Type B pancreatic cell (in vitro differentiated cells): ENCODE results near the gene PID1. TPM values are rescaled to one million over a fixed set of nuclear protein-coding genes. Genes with fewer than 3 reads are reported as not detected.
A peak's percentile ranks its signal among the peaks of the same experiment; 100 is the strongest.

Experiments used
- DNase-seq: peaks from one replicate; pipeline ENCODE4 v3.0.0; 2021; ENCODE audit warnings: mixed read lengths; ENCODE audit not compliant: unreplicated experiment; ENCODE audit errors: extremely low spot score
- H3K27ac Mint-ChIP-seq: 2 replicates; pipeline ENCODE4 v1.8.0; 2021; ENCODE audit warnings: mild to moderate bottlenecking, mixed read lengths
- H3K27me3 Mint-ChIP-seq: 2 replicates; pipeline ENCODE4 v1.8.0; 2021; ENCODE audit warnings: mixed read lengths
- H3K36me3 Mint-ChIP-seq: 2 replicates; pipeline ENCODE4 v1.8.0; 2021; ENCODE audit warnings: mixed read lengths
- H3K4me1 Mint-ChIP-seq: one replicate; pipeline ENCODE4 v1.8.0; 2021; ENCODE audit warnings: mixed read lengths; ENCODE audit not compliant: unreplicated experiment
- H3K4me3 Mint-ChIP-seq: 2 replicates; pipeline ENCODE4 v1.8.0; 2021; ENCODE audit warnings: mild to moderate bottlenecking, mixed read lengths
- H3K9me3 Mint-ChIP-seq: 2 replicates; pipeline ENCODE4 v1.8.0; 2021; ENCODE audit warnings: mixed read lengths
- CTCF ChIP-seq: fragments of 200-600 bp; sonication (generic); conservative IDR thresholded peaks from 2 replicates; pipeline ENCODE4 v1.5.0; 2021; ENCODE audit warnings: antibody characterized with exemption, mild to moderate bottlenecking
- total RNA-seq: library from RNA; stranded (reverse); gene quantifications from 2 replicates; pipeline ENCODE4 v1.2.1, GENCODE V29; 2021; ENCODE audit warnings: low replicate concordance

Gene PID1
- total RNA-seq, 1 donor from 2014 or later: 0.92 TPM

GRCh38 chr2:229095472-229095871 is 175.6 kb downstream of the PID1 start:
- peaks cover 4% of the 10 kb centered on the region for H3K9me3 Mint-ChIP-seq
- no peak for DNase-seq
- H3K27me3 Mint-ChIP-seq: peaks cover 11% of the 10 kb centered on the region
- H3K4me3 Mint-ChIP-seq: no peak overlapping the region
- H3K36me3 Mint-ChIP-seq: peaks cover 4% of the 10 kb centered on the region
- TF ChIP-seq CTCF: no peak
- peaks cover under 1% of the 10 kb centered on the region for H3K4me1 Mint-ChIP-seq
- no peak overlapping the region for H3K27ac Mint-ChIP-seq

- H3K4me3 Mint-ChIP-seq: no peak overlapping the region
- no peak for DNase-seq
- TF ChIP-seq CTCF: no peak
- H3K4me1 Mint-ChIP-seq: peaks cover 19% of the 10 kb centered on the region
- peaks cover 4% of the 10 kb centered on the region for H3K36me3 Mint-ChIP-seq
- no peak overlapping the region for H3K27ac Mint-ChIP-seq
- peaks cover 4% of the 10 kb centered on the region for H3K9me3 Mint-ChIP-seq
- H3K27me3 Mint-ChIP-seq: peaks cover 8% of the 10 kb centered on the region
Measured at GRCh38 chr2:229090225-229090624, 180.9 kb downstream of the PID1 start.

- Mint-ChIP-seq H3K27me3 (peaks cover 8% of the 10 kb centered on the region), H3K27ac (no peak overlapping the region), H3K36me3 (peaks cover 4% of the 10 kb centered on the region), H3K4me3 (no peak overlapping the region), H3K4me1 (peaks cover 19% of the 10 kb centered on the region), H3K9me3 (peaks cover 4% of the 10 kb centered on the region)
- DNase-seq: no peak
- TF ChIP-seq CTCF: no peak
Measured at GRCh38 chr2:229089776-229090175, 181.3 kb downstream of the PID1 start.

GRCh38 chr2:229088966-229089700 is 182.0 kb downstream of the PID1 start:
- Mint-ChIP-seq H3K4me1 (peaks cover 19% of the 10 kb centered on the region), H3K27ac (peak overlapping the region; percentile 15), H3K9me3 (peaks cover 4% of the 10 kb centered on the region), H3K27me3 (peaks cover 8% of the 10 kb centered on the region), H3K36me3 (peaks cover 4% of the 10 kb centered on the region), H3K4me3 (no peak overlapping the region)
- TF ChIP-seq CTCF: no peak
- DNase-seq: no peak

- peaks cover 3% of the 10 kb centered on the region for H3K36me3 Mint-ChIP-seq
- peak overlapping the region; percentile 15 for H3K27ac Mint-ChIP-seq
- TF ChIP-seq CTCF: no peak
- H3K4me1 Mint-ChIP-seq: peaks cover 19% of the 10 kb centered on the region
- no peak for DNase-seq
- no peaks in the 10 kb centered on the region for H3K9me3 Mint-ChIP-seq
- no peak overlapping the region for H3K4me3 Mint-ChIP-seq
- H3K27me3 Mint-ChIP-seq: peaks cover 3% of the 10 kb centered on the region
Measured at GRCh38 chr2:229088517-229088913, 182.6 kb downstream of the PID1 start.
